CD4-positive, alpha-beta T cell treated with Interleukin-4 for 4 hours (primary cell): ENCODE results near the gene HMGXB4.

Experiments
- DNase-seq: peaks from one replicate; pipeline ENCODE4 v3.0.0-alpha.2; 2020

The HMGXB4 gene

DNA sequence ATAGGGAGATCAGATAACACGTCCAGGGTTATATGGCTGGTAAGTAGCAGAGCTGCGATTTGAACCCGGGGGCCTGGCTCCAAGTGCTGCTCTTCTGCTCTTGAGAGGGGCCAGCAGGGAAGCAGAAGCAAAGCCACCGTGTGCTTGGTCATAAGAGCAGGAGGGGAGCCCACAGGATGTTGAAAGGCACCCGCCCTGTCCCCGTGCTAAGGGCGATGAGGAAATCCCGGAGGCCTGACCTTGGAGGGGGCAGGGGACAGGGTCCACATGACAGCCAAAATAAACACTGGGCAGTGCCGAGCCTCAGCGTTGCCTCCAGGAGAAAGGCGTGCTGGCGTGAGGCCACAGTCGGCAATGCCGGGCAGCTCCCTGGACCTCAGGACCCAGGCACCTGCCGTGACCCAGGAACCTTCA lies 71.2 kb downstream of the HMGXB4 start:
- no peak for DNase-seq

- no peak for DNase-seq
Measured at GRCh38 chr22:35329114-35329847, 72.0 kb downstream of the HMGXB4 start.

DNA sequence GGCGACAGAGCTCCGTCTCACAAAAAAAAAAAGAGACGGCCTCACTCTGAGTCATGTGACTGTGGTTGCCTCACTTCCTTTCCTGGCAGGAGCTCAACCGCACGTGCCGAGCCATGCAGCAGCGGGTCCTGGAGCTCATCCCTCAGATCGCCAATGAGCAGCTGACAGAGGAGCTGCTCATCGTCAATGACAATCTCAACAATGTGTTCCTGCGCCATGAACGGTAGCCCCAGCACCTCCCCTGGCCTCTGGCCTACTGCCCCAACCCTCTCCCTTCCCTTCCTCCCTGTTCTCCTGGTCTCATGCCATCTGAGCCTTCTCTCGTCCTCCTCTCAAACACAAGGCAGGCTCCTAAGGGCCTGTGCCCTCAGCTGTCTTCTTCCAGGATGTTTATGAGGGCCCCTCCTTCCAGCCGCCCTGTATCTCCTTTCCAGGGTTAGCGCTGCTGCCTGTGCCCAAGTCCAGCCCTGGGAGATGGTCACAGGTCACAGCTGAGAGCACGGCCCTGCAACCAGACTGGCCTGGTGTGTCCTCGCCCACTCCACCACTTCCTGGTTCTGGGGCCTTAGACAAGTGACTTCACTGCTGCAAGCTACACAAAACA lies 73.1 kb downstream of the HMGXB4 start:
- peak; percentile 58 for DNase-seq

DNA sequence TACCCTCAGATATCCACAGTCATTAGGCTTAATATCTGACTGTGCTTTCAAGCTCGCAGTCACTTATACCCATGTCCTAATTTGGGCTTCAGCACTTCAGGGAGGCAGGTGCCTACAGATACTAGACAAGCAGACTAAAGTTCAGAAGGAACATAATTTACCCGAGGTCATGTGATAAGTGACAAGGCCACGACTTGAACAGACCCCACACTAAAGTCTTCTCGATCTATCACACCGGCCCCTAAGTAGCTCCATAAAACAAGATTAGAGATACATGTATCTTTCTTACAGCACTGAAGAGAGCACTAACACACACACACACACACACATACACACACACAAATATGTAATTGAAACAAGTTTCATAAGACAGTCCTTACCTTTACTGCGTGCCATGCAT lies 75.0 kb downstream of the HMGXB4 start:
- DNase-seq, result no peak

- DNase-seq, result no peak
Measured at GRCh38 chr22:35333220-35333619, 75.9 kb downstream of the HMGXB4 start.

- DNase-seq, result no peak
Measured at GRCh38 chr22:35334004-35334403, 76.7 kb downstream of the HMGXB4 start.

DNA sequence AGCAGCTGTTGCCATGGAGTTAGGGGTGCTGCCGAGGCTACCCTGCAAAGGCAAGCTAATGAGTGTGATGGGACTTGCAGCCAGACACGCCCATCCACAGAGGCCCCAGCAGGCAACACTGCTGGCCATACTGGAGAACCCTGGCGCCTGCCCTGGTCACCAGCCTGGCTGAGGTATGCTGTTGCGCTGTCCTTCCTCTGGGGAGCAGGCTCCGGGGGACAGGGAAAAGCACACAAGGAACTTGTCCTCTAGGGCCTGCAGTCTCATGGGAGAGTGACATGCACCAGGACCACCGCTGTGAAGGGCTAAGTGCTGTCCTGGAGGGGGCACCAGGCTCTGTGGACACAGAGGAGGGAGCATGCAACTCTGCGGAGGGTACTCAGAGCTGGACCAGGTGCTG lies 78.2 kb downstream of the HMGXB4 start:
- DNase-seq, result no peak

GRCh38 chr22:35335936-35336781 lies 78.9 kb downstream of the HMGXB4 start:
- DNase-seq, result no peak

DNA sequence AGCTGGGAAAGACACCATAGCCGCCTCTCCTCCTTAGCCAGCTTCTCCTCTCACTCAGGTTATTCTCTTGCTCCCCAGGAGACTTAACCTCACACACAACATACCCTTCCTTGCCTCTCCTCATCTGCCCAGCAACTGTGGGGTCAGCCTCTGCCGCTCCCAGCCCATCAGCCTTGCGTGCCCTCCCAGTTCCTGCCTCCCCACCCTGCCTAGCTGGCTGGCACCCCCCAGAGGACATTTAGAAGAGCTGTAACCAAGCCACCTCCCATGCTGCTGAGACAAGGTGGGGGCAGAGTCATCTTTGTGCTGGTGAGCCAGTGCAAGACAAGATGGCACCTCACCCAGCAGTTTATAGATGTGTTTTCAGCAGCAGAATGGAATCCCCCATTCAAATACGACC lies 80.6 kb downstream of the HMGXB4 start:
- no peak for DNase-seq

DNA sequence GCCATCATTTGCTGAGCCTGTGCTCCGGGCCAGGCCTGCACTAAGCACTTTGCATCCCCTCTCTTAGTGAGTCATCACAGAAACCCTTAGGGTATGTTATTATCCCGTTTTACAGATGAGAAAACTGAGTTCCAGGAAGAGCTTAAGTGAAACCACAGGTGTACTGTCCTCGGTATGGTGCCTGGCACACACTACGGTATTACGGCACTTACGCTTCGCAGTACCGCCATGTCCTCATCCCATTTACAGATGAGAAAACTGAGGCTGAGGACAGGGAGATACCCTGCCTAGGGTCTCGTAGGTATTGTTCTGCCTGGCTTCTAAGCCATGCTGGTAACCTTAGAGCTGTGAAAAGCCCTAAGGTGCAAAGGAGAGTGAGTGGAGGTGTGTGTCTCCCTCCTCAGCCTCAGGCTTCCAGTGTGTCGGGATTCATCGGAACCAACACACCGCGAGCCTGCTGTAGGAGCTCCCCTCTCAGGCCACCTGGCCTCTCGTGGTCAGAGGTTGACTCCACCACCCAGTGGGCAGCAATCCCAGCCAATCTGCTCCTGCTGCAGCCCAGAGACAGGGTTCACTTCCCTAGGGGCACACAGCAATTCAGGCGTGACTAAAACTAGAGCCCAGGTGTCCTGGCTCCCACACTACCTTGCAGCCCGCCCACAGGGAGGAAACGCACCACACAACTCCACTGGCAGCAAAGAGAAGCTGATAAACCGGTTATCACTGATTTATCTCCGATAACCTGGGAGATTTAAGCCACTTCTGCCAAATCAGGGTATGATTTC lies 84.0 kb downstream of the HMGXB4 start:
- no peak for DNase-seq

DNA sequence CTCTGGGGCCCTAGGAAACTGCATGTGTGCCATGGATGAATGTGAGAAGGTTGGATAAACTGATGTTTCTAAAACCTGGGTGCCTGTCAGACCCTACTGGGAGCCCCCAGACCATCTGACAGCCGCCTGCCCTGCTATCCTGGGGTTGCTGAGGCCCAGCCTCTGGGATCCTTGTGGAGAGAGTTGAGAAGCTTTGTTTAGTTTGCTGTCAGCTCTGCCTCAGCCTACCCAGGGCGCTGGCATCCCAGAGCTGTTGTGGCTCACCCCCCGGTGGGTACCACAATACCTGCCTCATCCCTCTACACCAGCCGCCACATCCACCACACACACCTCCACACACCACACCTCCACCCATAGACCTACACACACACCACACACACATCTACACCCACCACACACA lies 85.1 kb downstream of the HMGXB4 start:
- DNase-seq, result no peak

- DNase-seq, result no peak
Measured at GRCh38 chr22:35343664-35344550, 86.6 kb downstream of the HMGXB4 start.

GRCh38 chr22:35344956-35345690 lies 87.8 kb downstream of the HMGXB4 start:
- DNase-seq, result no peak
